Activated T-cell treated with anti-CD3 and anti-CD28 coated beads for 1 hour (primary cell): ENCODE data around the gene COL2A1.
"Not testable (repeated sequence)": the region's sequence is repeated elsewhere in the genome, so short reads cannot be mapped to it uniquely, and the experiment has no call there.

Experiments used
- DNase-seq: peaks from one replicate; pipeline ENCODE4 v3.0.0-alpha.2; 2020; ENCODE audit warnings: low read depth

Gene COL2A1

DNA sequence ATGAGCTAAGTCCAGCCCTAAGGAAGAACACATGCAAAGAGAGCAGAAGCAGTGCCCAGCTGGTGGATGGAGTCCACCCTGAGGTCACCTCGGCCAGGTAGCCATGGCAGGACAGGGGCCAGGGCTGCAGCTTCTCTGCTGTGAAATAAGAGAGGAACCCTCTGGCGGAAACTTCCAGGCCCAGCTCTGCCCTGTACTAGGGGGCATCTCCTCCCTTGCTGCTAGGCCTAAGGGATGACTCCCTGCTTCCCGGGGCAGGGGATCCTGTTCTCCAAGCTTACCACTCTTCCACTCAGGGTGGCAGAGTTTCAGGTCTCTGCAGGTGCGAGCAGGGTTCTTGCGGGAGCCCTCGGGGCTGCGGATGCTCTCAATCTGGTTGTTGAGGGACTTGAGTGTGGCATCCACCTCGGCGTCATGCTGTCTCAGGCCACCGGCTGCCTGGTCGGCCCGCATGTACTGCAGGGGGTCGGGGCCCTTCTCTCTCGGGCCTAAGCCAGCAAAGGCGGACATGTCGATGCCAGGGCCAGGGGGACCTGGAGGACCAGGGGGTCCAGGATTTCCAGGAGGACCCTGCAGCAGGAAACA lies 29.1 kb downstream of the COL2A1 start:
- no peak for DNase-seq

DNA sequence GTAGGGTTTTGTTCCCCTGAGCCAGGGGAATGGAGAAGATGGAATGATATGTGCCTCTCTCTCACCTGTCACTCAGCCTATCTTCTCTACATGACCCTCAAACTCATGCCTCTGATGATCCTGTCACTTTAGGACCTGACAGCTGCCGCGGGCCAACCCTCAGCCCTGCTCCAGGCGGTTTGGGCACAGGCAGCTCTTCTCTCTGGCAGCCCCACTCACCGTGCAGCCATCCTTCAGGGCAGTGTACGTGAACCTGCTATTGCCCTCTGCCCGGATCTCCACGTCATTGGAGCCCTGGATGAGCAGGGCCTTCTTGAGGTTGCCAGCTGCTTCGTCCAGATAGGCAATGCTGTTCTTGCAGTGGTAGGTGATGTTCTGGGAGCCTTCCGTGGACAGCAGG lies 30.4 kb downstream of the COL2A1 start:
- DNase-seq: no peak

DNA sequence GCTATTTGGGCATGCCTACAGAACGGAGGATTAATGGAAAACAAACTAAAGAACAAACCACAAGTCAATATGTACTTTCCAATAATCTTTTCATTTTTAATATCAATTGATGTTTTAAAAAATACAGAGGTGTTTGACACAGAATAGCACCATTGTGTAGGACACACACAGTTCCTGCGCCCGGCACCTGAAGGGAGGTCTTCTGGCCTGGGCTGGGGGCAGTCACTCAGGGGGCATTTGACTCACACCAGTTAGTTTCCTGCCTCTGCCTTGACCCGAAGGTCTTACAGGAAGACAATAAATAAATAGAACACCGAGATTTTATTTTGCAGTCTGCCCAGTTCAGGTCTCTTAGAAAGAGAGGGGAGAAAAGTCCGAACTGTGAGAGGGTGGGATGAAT lies 31.4 kb downstream of the COL2A1 start:
- no peak for DNase-seq

DNA sequence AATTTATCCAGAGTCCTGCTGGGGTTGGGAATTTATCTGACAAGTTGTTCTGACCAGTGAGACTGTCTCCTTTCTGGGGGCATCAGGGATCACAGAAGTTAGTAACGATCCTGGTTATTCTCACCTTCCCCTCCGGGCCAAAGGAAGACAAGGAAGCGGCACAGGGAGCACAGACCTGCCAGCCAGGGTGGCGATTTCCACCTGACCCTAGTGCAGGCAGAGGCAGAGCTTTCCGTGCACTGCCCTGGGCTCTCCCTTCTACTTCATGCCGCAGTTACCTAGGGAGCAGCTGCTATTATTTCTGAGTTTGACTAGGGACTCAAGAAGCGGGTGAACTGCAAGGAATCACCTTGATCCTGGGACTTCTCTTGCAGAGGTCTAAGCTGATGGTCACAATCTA lies 33.4 kb downstream of the COL2A1 start:
- no peak for DNase-seq

DNA sequence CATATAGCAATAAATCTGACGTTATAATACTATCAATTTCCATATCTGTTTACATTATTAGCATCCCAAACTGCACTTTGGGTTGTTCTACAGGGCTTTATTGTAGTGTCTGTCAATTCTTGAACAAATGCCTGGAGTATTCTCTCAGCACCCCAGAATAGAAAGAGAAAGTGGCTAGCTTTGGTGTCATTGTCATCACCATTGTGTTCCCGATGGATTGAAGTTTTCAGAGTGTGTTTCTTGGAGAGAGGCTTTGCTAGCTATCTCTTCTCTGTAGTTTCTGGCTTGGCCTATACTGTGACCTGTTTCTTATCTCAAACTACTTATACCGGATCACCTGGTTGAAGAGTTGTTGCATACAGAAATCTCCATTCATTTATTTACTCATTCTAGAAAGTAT lies 34.4 kb downstream of the COL2A1 start:
- no peak for DNase-seq

DNA sequence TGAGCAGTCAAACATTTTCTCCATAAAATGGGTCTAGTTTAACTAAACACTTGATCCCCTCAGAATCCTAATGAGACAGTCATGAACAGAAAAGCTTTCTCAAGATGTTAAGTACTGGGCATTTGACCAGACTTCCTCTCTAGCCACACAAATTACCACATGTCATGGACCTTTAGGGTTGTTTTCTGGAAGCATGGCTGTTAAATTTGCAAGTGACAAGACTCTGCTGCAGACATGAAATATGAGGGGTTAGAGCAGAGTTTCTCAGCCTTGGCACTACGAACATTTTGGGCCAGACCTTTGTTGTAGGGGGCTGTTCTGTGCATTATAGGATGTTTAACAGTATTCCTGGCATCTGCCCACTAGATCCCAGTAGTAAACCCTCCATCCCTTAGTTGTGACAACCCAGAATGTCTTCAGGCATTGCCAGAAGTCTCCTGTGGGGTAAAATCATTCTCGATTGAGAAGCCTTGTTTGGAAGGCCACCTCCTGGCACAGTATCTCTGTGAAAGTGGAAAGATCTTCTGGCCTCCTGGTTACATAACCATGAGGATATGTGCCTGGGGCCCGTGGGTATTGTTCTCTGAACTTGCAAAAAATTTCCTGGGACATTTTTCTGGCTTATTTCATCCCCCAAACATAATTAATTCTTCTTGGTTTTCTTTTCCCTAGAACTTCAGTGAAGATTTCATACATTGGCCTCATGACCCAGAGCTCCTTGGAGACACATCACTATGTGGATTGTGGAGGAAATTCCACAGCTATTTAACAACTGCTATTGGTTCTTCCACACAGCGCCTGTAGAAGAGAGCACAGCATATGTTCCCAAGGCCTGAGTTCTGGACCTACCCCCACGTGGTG lies 36.6 kb downstream of the COL2A1 start:
- no peak for DNase-seq

DNA sequence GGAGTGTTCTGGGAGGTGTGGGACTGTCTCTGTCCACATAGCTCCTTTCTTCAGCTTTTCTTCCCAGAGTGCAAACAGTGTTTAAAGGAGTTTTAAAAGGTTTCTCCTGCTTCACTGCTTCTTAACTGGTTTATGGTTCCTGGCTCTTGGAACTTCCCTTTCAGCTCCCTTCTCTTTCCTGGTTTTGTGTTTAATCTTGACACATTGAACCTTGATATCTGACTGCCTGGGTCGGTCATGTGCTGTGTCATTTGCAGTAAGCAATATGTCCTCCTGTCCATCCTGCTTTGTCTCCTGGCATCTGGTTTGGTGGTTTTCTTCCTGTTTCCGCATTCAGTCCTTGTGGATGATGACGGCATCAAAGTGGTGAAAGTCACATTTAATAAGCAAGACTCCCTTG lies 38.7 kb downstream of the COL2A1 start:
- DNase-seq: no peak

DNA sequence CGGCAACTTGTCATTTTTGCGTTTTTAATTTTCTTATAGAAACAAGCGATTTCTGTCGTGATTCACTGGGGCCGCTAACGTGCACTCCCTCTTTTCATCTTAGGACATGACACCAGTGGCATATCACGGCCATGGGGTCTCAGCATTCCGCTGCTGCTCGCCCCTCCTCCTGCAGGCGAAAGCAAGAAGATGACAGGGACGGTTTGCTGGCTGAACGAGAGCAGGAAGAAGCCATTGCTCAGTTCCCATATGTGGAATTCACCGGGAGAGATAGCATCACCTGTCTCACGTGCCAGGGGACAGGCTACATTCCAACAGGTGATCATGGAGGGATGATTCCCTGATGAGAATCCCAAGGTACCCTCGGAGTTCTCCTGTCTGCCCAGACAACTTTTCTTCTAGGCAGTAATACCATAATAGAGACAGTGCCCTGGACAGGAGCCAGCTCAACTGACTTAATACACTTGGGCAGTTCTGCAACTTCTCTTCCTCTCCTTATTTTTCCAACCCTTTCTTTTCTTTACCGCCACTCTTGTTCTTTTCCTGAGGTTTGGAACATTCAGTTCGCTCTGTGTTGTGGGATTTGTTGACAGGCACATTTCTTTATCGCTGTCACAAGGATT lies 40.1 kb downstream of the COL2A1 start:
- peak; percentile 2 for DNase-seq

DNA sequence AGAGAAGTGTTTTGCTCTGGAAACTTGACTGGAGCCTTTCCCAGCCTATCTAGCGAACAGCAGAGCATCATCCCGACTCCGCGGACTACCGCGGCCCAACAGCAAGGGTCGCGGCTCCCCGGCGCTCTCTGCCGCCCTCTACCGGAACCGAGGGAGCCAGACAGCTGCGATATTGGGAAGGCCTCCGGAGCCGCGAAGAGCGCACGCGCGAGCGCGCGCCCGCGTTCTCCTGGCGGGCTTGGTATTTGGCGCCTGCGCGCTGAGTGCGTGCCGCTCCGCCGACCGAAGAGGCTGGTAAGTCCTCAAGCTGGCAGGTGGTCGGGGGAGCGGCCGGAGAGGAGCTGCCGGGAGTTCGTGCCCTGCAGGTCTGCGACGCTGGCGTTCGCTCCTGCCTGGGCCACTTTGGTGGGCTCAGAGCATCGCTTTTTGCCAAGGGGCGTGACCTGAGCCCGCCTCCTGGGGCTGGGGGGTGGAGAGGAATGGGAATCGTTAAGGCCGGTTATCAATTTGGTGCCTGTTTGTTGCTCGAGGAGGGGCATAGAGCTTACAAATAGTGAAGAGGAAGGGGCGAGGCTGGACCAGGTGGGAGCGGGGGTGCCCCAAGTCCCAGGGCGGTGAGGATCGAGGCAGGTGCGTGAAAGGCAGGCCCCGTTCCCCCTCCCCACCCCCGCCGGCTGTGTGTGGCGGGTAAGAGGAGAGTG lies 40.8 kb downstream of the COL2A1 start, which contains the start of gene TMEM106C:
Gene TMEM106C, plus strand, starts transcription at position 257 of the 701 bp plus-strand sequence. CDS start 641 bp downstream, outside the sequence.
- DNase-seq: peak; percentile 88

DNA sequence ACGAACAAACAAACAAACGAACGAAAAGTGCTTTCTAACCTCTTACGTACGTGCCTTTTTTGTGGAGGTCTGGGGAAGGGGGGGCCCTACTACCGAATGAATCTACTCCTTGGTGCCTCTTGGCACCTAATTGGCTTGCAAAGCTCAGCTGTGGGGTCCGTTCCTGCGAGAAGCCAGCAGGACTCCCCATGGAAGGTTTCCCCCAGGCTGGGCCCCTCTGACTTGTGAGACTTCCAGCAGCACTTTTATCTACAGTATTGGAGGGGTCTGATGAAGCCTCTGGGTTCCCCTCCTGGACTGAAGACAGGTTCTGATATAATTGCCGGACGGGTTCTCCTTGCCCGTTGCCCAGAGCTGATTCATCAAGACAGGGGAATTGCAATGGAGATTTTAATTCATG lies 42.1 kb downstream of the COL2A1 start:
- DNase-seq: no peak

DNA sequence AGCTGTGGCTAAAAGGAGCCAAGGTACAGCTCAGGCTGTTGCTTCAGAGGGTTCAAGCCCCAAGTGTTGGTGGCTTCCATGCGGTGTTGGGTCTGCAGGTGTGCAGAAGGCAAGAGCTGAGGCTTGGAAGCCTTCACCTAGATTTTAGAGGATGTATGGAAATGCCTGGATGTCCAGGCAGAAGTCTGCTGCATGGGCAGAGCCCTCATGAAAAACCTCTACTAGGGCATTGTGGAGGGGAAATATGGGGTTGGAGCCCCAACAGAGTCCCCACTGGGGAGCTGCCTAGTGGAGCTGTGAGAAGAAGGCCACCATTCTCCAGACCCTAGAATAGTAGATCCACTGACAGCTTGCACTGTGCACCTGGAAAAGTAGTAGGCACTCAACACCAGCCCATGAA lies 46.6 kb downstream of the COL2A1 start:
- not testable (repeated sequence) for DNase-seq

DNA sequence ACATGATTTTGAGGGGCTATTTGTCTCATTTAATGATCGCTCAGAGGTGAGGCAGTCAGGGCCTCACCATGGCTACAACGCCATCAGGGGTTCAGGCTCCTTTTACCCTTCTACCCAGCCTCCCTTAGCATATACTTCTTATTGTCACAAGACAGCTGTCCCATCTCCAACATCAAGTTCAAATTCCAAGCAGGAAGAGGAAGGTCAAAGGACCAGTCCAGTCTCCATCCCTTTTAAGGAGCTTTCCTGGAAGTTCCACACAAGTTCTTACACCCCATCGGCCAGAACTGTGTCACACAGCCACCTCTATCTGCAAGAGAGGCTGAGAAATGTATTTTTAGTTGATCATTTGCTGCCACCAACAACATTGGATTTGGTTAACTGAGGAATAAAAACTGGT lies 49.2 kb downstream of the COL2A1 start:
- DNase-seq: no peak

DNA sequence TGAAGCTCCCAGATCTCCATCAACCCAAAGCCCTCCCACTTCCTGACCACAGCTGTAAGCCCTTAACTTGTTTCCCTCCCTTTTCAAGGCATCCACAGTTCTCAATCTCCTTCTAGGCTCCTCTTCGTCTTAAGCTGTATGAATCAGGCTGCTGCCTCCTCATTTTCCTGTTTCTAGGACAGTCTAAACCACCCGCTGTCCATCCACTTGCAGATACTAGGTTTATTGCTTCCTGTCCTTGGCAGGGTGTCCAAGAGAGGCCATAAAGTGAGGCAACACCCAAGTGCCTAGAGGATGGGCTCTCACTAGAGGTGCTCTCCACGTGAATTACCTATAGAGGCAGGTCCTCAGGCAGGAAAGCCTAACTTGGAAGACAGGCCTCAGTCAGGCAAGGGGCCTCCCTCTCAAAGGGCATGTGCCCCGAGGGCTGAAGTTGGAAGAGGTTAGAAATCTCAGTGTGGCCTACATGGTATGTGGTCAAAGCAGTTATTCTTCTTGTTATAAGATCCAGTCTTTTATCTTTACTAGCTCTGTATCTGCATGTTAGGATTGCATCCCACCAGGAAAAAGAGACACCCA lies 49.7 kb downstream of the COL2A1 start:
- DNase-seq: no peak

DNA sequence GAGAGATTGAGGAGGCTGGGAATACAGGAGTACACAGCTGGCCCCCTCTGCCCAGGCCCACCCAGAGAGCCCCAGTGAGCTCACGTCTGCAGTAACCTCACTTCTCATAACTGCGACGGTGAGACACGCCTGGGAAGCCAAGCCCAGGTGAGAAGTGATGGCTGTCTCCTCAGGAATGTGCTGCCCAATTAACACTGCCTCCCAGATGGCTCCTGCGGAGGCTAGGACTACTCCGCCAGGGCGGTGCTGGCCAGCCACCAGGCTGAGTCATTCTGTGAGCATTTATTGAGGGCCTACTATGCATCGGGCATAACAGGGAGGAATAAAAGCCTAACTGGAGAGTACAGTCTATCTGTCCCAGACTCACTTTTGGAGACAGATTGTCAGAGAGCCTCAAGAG lies 50.2 kb downstream of the COL2A1 start:
- no peak for DNase-seq

DNA sequence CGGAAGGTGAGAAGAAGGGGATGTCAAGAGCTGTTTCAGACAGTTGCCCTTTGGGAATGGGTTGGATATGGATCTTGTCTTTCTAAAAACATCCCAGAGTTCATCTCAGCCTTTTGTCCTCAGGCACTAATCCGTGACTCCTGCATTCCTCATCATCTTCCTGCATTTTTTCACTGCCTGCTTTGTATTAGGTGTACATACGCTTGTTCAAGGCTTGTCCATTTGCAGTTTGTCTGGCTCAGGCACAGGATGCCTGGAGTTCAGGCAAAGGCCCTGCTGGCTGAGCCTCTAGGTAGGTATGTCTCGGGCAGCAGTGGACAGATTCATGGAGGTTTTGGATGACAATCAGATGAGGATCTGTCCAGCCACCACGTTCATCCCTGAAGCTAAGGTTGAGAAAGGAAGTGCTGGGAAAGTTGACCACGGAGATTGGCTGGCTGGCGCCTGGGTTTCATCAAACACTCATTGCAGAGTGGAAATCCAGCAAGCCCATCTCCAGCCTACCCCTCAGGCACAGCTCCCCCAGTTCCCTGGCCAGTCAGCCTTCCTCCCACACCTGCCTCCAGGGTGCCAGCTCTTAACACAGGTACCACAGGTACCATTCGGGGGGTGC lies 53.3 kb downstream of the COL2A1 start:
- DNase-seq: no peak

DNA sequence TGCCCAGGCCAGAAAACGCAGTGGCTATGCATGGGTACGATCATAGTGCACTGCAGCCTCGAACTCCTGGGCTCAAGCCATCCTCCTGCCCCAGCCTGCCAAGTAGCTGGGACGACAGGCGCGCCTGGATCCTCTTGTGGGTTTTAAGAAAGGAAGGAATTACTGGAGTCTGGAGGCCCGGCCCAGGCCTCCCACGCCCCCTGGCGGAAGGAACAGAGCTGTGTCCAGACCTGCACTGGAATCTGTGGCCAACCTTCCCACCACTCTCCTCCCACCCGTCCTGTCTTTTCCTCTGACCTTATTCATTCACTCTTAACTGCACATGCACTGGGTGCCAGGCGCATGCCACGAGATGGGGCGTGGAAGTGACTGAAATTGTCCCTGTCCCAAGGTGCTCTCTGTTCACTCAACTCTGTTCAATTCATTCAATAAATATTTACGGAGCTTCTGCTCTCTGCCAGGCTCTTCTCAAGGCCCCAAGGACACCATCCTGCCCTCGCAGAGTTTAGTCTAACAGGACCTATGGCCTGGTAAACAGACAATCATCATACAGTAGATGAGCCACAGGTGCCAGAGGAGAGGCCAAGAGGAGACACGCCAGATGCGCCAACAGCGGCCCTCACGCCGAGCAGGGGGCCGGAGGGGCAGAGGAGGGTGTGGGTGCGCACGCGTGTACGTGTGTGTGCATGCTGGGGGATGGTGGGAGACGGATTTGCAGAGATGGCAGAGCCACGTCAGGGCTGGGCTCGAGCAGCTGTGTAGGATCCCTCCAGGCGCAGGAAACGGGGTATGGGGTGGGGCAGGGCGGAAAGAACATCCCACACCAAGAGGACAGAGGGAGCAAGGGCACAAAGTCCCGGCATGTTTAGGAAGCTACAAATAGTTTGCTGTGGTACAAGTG lies 54.6 kb downstream of the COL2A1 start:
- DNase-seq: peak; percentile 46

DNA sequence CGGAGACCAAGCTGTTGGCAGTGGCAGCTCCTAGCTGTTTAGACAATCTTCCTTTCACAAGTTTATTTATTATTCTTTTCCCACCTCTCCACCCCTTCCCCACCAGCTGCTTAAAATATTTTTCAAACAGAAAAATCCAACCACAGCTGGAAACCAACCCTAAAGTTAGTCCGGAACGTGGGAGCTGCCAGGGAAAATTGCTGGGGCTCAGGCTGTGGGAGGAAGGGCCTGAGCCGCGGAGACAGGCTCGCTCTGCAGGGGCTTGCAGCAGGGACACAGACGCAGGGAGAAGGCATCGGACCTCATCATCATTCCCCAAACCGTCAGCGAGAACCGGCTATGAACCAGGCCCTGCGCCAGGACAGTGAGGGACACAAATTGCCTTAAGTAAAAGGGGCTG lies 56.9 kb downstream of the COL2A1 start:
- DNase-seq: no peak

DNA sequence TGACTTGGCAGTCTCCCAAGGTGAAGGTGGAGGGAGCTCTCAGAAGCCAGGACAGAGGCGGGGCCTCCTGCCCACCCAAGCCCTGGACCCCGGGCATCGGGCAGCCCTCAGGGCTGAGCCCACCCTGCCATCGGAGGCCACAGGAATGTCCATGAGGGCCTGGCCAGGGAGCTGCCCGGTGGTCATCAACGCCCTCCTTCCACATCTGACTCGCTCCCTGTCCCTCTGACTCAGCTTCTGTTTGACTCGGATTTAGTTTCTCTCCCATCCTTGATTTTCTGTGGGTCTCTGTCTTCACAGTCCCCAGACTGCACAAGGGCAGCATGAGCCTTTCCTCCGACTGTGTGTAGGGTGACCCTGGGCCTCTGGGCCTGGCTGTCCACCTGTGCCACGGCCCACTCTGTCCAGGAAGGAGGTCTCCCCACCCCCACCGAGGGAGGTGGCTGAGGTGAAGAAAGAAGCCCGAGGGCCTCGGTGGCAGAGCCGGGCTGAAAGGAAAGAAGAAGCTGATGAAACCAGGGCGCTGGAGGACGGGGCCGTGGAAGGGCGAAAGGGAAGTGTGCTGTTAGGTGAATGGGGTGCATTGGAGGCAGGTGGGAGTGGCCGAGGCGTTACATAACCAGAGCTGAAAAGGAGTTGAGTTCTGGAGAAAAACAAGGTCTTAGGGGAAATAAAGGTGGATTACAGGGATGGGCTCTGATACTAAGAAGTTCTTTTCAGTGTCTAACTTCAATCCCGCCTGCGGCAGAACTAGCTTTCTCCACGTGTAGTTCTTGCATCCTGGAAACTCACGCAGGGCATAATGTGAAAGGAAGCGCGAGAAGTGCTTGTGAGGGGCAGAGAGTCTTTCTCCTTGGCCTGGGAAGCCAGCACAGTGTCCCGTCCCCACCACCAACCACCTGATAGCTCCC lies 57.6 kb downstream of the COL2A1 start:
- DNase-seq: no peak

DNA sequence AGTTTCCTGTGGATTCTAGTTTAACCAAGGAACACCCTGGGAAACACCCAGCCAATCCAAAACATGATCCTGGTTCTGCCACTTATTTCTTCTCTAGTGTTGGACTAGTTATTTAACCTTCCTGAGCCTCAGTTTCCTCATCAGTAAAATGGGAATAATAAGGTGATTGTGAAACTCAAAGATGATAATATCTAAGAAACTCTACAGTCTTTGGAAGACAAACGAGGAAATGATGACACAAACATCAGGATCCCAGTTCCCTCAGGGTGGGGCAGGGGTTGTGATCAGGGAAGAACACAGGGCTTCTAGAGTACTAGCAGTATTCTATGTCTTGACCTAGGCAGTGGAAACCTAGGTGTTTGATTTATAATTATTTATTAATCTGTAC lies 58.9 kb downstream of the COL2A1 start:
- DNase-seq: no peak
